ENCODE data around the gene SMIM22. TPM values are rescaled to one million over a fixed set of nuclear protein-coding genes. Genes with fewer than 3 reads are reported as not detected.

The SMIM22 gene
- total and polyA plus RNA-seq, 2 of the 8 experiments (the other 6 are each of a cell fraction or from before 2014, with no cell fraction given): not detected

- no peak overlapping the region for H2BK15ac ChIP-seq (ENCODE audit: low read length)
- H2BK5ac ChIP-seq (ENCODE audit: low read depth, low read length): no peak overlapping the region
- no peak overlapping the region for H4K5ac ChIP-seq (ENCODE audit: insufficient read length, low read depth, low read length)
- TF ChIP-seq, protein P1, sequence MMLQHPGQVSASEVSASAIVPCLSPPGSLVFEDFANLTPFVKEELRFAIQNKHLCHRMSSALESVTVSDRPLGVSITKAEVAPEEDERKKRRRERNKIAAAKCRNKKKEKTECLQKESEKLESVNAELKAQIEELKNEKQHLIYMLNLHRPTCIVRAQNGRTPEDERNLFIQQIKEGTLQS (IDR thresholded peaks at IDR 0.05; ENCODE audit: insufficient read depth, low read depth, low read length): no peak
- TF ChIP-seq POU5F1 (IDR thresholded peaks at IDR 0.05; ENCODE audit: low read depth, low read length) (no peak), CTBP2 (IDR thresholded peaks at IDR 0.05; ENCODE audit: borderline replicate concordance, insufficient read depth, insufficient read length, low read length) (no peak), SIRT6 (IDR thresholded peaks at IDR 0.05; ENCODE audit: low read length) (no peak), MAFK (IDR thresholded peaks at IDR 0.05; ENCODE audit: low read depth, low read length) (no peak), CEBPB (IDR thresholded peaks at IDR 0.05; ENCODE audit: low read depth, low read length) (no peak), BACH1 (IDR thresholded peaks at IDR 0.05; ENCODE audit: low read length) (no peak), RNF2 (IDR thresholded peaks at IDR 0.05; ENCODE audit: borderline replicate concordance, low read depth, low read length, missing control alignments, poor library complexity, severe bottlenecking) (no peak), KDM4A (IDR thresholded peaks at IDR 0.05; ENCODE audit: low read depth, low read length, severe bottlenecking) (no peak)
- no peak overlapping the region for H3K4ac ChIP-seq (replicated peaks; ENCODE audit: insufficient read length, low read depth, low read length)
- H3K27me3 ChIP-seq (replicated peaks in 1 of 4; ENCODE audit: control insufficient read depth in 3 of 4, extremely low read depth in 1 of 4, insufficient read depth in 3 of 4, low read length in 3 of 4): no peaks in the 10 kb centered on the region; a peak in 1 of 7 replicates
- ChIA-PET CTCF (ENCODE audit: partially characterized antibody) (interaction anchor here (0.6 to 0.7 kb wide), 5 partner anchors 20 to 272 kb away, joined by 3 to 4 read pairs (median 3); no protein-coding TSS in a partner anchor), POLR2A (ENCODE audit: partially characterized antibody) (interaction anchor here (0.6 to 1.7 kb wide), 4 partner anchors 9 to 173 kb away, joined by 3 to 6 read pairs (median 4); no protein-coding TSS in a partner anchor)
- no peak overlapping the region for H2BK20ac ChIP-seq (ENCODE audit: low read length)
- peaks cover 0 to 13% (median 4%) of the 10 kb centered on the region in 4 experiments; a peak in 5 of 7 replicates for H3K4me1 ChIP-seq (replicated peaks in 1 of 4; ENCODE audit: control insufficient read depth in 3 of 4, insufficient read depth in 4 of 4, low read length in 3 of 4)
- H3K23me2 ChIP-seq (ENCODE audit: low read depth, low read length): no peaks in the 10 kb centered on the region
- H3K4me2 ChIP-seq (ENCODE audit: insufficient read depth in 1 of 2, low read depth in 2 of 2, low read length in 2 of 2): no peak overlapping the region
- H3K79me1 ChIP-seq (ENCODE audit: low read depth, low read length): no peaks in the 10 kb centered on the region
- H4K91ac ChIP-seq (replicated peaks; ENCODE audit: insufficient read length, low read length): no peak overlapping the region
- no peak for FAIRE-seq
- H3K23ac ChIP-seq (ENCODE audit: insufficient read length): no peak overlapping the region
- 93% methylated on average over 16 of the region's 23 CpGs; no CpG with 5 or more reads in 1 of the 2 experiments for WGBS, 2 experiments (ENCODE audit: extremely low coverage in 1 of 2, insufficient coverage in 1 of 2, insufficient read length in 1 of 2, insufficient replicate concordance in 2 of 2, low coverage in 1 of 2, low lambda C conversion rate in 2 of 2, missing lambda C conversion rate in 1 of 2)
- no peak overlapping the region for H3K56ac ChIP-seq (replicated peaks; ENCODE audit: insufficient read length, low read depth, low read length)
- no peak overlapping the region for H3K18ac ChIP-seq (ENCODE audit: extremely low read depth, low read length)
- H3K9ac ChIP-seq (replicated peaks in 1 of 4; ENCODE audit: extremely low read depth in 1 of 4, low read depth in 3 of 4, low read length in 3 of 4): no peak overlapping the region
- H3K4me3 ChIP-seq (ENCODE audit: extremely low read depth in 1 of 4, insufficient read depth in 2 of 4, low read depth in 3 of 4, low read length in 4 of 4): no peak overlapping the region
- no peak overlapping the region for H3K14ac ChIP-seq (ENCODE audit: insufficient read length)
- H4K8ac ChIP-seq (ENCODE audit: extremely low read depth, insufficient read depth, low read length): no peak overlapping the region
- no peaks in the 10 kb centered on the region for H3K36me3 ChIP-seq (ENCODE audit: control insufficient read depth in 2 of 4, insufficient read depth in 4 of 4, low read length in 3 of 4)
- no peak overlapping the region for H2BK120ac ChIP-seq (replicated peaks; ENCODE audit: low read depth, low read length)
- no peaks in the 10 kb centered on the region for H3K79me2 ChIP-seq (ENCODE audit: control insufficient read depth in 1 of 2, insufficient read depth in 2 of 2, low read length in 2 of 2)
- DNase-seq (ENCODE audit: low read depth in 1 of 2, low spot score in 2 of 2): no peak
- H2BK12ac ChIP-seq (ENCODE audit: low read depth, low read length): no peak overlapping the region
- no peaks in the 10 kb centered on the region for H4K20me1 ChIP-seq (replicated peaks in 1 of 2; ENCODE audit: control insufficient read depth in 1 of 2, insufficient read depth in 2 of 2, low read length in 2 of 2)
- H2AK5ac ChIP-seq (ENCODE audit: low read depth, low read length): no peak overlapping the region
- no peaks in the 10 kb centered on the region for H3K9me3 ChIP-seq (ENCODE audit: insufficient read depth in 2 of 2, low read depth in 1 of 2, low read length in 1 of 2)
- no peak overlapping the region for H2AFZ ChIP-seq (ENCODE audit: low read length)
- no peak overlapping the region for H3K27ac ChIP-seq (ENCODE audit: low read depth, low read length)
Observed at GRCh38 chr16:4785758-4786433, 9.3 kb upstream of the SMIM22 start.

Data from H1 (cell line).